ENCODE measurements around the gene NPIPA7.
"Not testable (repeated sequence)": the region's sequence is repeated elsewhere in the genome, so short reads cannot be mapped to it uniquely, and the experiment has no call there.

DNA sequence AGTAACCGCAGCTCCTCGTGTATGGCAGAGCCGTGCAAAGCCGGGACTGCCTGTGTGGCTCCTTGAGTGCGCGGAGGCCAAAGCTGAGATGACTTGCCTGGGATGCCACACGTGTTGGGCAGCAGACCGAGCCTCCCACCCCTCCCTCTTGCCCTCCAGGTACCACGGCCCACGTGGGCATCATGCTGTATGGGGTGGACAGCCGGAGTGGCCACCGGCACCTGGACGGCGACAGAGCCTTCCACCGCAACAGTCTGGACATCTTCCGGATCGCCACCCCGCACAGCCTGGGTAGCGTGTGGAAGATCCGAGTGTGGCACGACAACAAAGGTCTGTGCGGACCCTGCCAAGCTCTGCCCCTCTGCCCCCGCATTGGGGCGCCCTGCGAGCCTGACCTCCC lies 4.7 kb upstream of the NPIPA7 start:
- TF ChIP-seq, protein P1, sequence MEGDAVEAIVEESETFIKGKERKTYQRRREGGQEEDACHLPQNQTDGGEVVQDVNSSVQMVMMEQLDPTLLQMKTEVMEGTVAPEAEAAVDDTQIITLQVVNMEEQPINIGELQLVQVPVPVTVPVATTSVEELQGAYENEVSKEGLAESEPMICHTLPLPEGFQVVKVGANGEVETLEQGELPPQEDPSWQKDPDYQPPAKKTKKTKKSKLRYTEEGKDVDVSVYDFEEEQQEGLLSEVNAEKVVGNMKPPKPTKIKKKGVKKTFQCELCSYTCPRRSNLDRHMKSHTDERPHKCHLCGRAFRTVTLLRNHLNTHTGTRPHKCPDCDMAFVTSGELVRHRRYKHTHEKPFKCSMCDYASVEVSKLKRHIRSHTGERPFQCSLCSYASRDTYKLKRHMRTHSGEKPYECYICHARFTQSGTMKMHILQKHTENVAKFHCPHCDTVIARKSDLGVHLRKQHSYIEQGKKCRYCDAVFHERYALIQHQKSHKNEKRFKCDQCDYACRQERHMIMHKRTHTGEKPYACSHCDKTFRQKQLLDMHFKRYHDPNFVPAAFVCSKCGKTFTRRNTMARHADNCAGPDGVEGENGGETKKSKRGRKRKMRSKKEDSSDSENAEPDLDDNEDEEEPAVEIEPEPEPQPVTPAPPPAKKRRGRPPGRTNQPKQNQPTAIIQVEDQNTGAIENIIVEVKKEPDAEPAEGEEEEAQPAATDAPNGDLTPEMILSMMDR (IDR thresholded peaks at IDR 0.05), result not testable (repeated sequence)
- not testable (repeated sequence) for TF ChIP-seq ZFX (IDR thresholded peaks at IDR 0.05; ENCODE audit: borderline replicate concordance)

Data from 22Rv1 (cell line).